RPMI7951 (cell line): ENCODE measurements around the gene PAMR1. TPM values are rescaled to one million over a fixed set of nuclear protein-coding genes. Genes with fewer than 3 reads are reported as not detected.
A peak's percentile ranks its signal among the peaks of the same experiment; 100 is the strongest.

Experiments
- DNase-seq: peaks from one replicate; pipeline ENCODE4 v3.0.0-alpha.2; 2012; ENCODE audit warnings: low read depth
- total RNA-seq: library from RNA; depleted of rRNA; stranded (reverse); fragments of >200 nt; shearing (Covaris generic); gene quantifications from 2 replicates; pipeline ENCODE4 v1.2.3, GENCODE V29; 2014; rRNA removed

PAMR1 gene
- total RNA-seq, 1 experiment from 2014 or later, result 0.24 TPM

DNA sequence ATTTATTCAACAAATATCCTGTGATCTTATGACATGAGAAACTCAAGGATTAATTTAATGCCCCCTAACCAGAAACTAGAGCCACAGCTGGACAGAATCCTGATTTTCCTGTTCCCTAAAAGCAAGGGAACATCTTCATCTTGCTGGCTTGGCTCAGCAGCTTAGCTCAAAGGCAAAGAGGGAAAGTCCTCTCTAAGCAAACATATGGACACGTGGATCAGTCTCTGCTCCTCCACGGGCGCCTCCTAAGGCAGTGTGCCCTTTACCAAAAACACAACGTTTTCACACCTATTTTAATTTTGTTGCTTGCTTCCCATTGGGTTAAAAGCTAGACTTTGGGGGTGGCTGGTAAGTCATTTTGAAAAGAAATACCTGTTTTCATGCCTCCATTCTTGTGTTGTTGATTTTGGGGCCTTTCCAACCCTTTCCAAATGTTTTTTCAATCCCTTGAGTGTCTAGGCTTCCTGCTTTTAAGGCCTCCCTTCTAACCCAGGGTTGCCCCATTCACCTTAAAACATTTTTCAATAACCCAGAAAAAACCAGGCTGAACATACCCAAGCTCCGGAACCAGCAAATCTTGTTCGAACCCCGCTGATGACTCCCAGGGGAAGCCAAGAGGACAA is 121.5 kb downstream of the PAMR1 start:
- DNase-seq, result no peak

- DNase-seq, result no peak
Observed at GRCh38 chr11:35402751-35403660, 122.4 kb downstream of the PAMR1 start.

- no peak for DNase-seq
Observed at GRCh38 chr11:35398881-35399280, 126.5 kb downstream of the PAMR1 start.

- no peak for DNase-seq
Observed at GRCh38 chr11:35394941-35395340, 130.5 kb downstream of the PAMR1 start.

DNA sequence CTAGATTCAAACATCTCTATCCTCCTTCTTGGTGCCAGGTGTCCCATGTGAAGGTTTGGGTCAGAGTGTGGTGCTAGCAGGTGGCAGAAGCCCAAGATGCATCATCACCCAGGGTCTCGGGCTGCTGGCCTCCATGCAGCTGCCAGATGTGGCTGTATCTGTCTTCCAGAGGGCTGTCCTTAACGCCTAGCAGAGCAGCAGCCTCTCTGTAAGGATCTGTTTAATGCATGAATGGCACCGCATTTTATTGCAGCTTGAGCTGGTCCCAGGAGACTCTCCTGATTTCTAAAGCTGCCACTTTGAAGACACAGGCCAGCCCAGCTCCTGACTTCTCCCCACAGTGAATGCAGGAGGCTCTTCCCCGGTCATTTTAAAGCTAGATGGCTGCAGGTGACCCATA is 132.3 kb downstream of the PAMR1 start:
- DNase-seq, result peak; percentile 51

- DNase-seq, result peak; percentile 67
Observed at GRCh38 chr11:35391922-35392688, 133.3 kb downstream of the PAMR1 start.

DNA sequence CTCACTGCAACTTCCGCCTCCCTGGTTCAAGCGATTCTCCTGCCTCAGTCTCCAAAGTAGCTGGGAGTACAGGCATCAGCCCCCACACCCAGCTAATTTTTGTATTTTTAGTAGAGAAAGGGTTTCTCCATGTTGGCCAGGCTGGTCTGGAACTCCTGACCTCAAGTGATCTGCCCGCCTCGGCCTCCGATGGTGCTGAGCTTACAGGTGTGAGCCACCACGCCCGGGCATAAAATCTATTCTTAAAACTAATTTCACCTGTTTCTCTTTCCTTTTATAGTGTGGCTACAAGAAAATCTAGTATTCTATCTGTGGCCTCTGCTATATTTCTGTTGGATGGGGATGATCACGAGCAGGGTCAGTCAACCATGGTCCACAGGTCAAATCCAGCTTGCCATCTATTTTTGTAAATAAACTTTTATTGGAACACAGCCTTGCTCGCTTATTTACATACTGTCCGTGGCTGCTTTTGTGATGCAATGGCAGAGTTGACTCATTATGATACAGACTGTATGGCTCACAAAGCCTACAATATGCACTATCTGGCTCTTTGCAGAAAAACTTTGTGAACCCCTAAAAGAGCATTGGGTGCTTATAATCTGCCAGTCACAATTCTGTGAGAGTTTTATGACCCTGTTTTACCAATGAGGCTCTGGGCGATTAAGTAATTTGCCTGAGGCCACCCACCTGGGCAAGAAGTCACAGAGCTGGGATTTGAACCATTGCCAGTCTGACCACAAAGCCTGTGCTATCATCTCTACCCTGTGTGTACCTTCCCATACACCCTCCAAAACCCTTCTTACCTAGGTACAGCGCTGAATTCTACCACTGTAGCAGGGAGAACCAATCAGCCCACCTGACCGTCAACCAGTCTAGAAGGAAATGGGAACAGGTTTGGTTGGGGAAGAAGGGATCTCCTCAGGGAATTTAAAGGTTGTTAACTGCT is 134.4 kb downstream of the PAMR1 start:
- DNase-seq, result peak; percentile 68

- DNase-seq, result no peak
Observed at GRCh38 chr11:35389897-35390465, 135.4 kb downstream of the PAMR1 start.

DNA sequence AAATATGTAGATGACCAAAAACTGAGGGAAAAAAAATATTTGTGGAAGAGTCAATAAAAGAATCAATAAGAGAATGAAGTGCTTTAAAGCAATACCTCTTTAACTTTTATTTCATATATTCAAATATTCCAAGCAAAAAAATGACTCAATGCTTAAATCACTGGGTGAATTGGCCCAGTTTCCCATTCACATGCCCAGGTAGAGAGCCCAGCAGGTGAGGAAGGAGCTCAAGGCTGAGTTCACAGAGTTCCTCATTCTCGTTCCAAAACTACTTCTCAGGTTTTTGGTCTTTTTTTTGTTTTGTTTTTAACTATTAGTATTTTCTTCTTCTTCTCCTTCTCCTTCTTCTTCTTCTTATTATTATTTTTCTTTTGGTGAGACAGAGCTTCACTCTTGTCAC is 136.3 kb downstream of the PAMR1 start:
- no peak for DNase-seq

DNA sequence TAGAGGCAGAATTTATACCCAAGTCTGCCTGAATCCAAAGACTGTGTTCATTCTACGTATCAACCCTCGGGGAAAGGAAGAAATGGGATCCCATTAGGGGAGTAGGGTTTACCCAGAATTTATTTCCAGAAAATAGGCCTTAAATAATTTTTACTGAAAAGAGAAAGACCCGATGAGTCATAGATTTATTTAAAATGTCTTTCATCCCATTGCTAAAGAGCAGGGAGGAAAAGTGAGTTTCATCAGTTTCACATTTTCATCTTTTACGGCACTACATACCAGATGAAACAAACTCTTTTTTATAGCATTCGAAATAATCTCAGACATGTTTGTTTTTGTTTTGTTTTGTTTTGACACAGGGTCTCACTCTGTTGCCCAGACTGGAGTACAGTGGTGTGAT is 137.4 kb downstream of the PAMR1 start:
- DNase-seq, result no peak

- no peak for DNase-seq
Observed at GRCh38 chr11:35387111-35387982, 138.1 kb downstream of the PAMR1 start.

DNA sequence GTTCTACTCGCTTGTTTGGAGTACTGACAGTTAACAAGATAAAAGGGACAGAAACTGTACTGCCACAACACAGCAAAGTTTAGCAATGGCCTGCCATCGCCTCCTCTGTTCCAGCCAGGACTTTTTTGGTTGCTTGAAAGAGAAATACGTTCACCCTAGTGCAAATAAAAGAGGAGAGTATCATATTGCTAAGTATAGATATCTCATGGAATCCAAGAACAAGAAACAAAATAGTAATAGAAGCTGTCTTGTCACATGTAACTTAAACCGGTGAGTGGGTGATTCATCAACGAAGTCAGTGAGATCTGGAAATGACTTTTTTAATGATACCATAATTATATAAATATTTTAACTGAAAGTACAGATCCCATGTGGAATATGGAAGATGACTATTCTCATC is 141.5 kb downstream of the PAMR1 start:
- DNase-seq, result no peak

Other genes starting within 250 kb of the PAMR1 start
- gene SLC1A2, start 106.1 kb downstream of the PAMR1 start, total RNA-seq, result 0.39 and 0.48 TPM in 2 replicates
- gene FJX1, start 92.8 kb upstream of the PAMR1 start, total RNA-seq, result 7.0 and 7.9 TPM in 2 replicates
- 18.2 and 27.6 TPM in 2 replicates for gene TRIM44, start 137.2 kb upstream of the PAMR1 start, total RNA-seq